SK-N-SH treated with all-trans-retinoic acid at 6 μM for 48 hours (cell line): ENCODE results near the gene CCDC30.

Experiments
- CSDC2 ChIP-seq: fragments of 250-450 bp; sonication (Bioruptor Pico); IDR thresholded peaks from 2 replicates; pipeline ENCODE4 v1.5.0; 2020; ENCODE audit warnings: mild to moderate bottlenecking, moderate library complexity
- ZFP3 ChIP-seq: fragments of 250-450 bp; sonication (Bioruptor Pico); IDR thresholded peaks from 2 replicates; pipeline ENCODE4 v1.5.0; 2020; ENCODE audit warnings: mild to moderate bottlenecking, moderate library complexity
- ZNF70 ChIP-seq: fragments of 450-650 bp; formaldehyde crosslinking; IDR thresholded peaks from 2 replicates; pipeline ENCODE4 v1.5.0; 2020; ENCODE audit warnings: mild to moderate bottlenecking, moderate library complexity

- TF ChIP-seq CSDC2 (CRISPR knock-in tag) (no peak), ZNF70 (CRISPR knock-in tag) (no peak), ZFP3 (CRISPR knock-in tag) (no peak)
Observed at GRCh38 chr1:42414551-42415496, 48.3 kb upstream of the CCDC30 start.
